Measurements from ENCODE around the gene TECTA. TPM values are rescaled to one million over a fixed set of nuclear protein-coding genes. Genes with fewer than 3 reads are reported as not detected.
"Not testable (repeated sequence)": the region's sequence is repeated elsewhere in the genome, so short reads cannot be mapped to it uniquely, and the experiment has no call there.

TECTA gene
- total RNA-seq, 1 experiment from 2014 or later: 0.15 TPM

- in situ Hi-C loops (cut with HindIII; ENCODE audit: low pct_unique_long_range_greater_than_20kb, low sequenced_read_pairs): no loop called here
- ATAC-seq (no peak), DNase-seq (ENCODE audit: low read depth, low spot score) (no peak)
- ChIA-PET CTCF (no interaction called here), POLR2A (no interaction called here)
- no peaks in the 10 kb centered on the region for H3K36me3 ChIP-seq (ENCODE audit: control insufficient read depth, insufficient read depth, low read length)
- TF ChIP-seq SIN3A (IDR thresholded peaks at IDR 0.05; ENCODE audit: borderline replicate concordance, insufficient read depth, low read depth, low read length) (no peak), POLR2AphosphoS5 (IDR thresholded peaks at IDR 0.05; ENCODE audit: low read depth, low read length) (no peak), CTCF (IDR thresholded peaks at IDR 0.05) (no peak), REST (IDR thresholded peaks at IDR 0.05; ENCODE audit: insufficient read depth in 1 of 2, low read depth in 2 of 2, low read length in 1 of 2) (no peak), TCF7L2 (IDR thresholded peaks at IDR 0.05; ENCODE audit: low read depth, low read length) (no peak)
- H3K27me3 ChIP-seq (ENCODE audit: control insufficient read depth, insufficient read depth, low read length): peaks cover 27% of the 10 kb centered on the region
- intact Hi-C loops (cut with micrococcal nuclease; ENCODE audit: unreplicated experiment): no loop called here
- H3K4me1 ChIP-seq (ENCODE audit: control insufficient read depth, insufficient read depth, low read length): no peaks in the 10 kb centered on the region
- no peak overlapping the region for H3K27ac ChIP-seq (ENCODE audit: low read length)
- BruUV-seq (replicated peaks): no TSS peak
- no peaks in the 10 kb centered on the region for H3K9me3 ChIP-seq (ENCODE audit: control insufficient read depth, insufficient read depth, low read depth, low read length)
- H3K4me3 ChIP-seq (ENCODE audit: low read depth in 2 of 2, low read length in 2 of 2): no peak overlapping the region
Measured at GRCh38 chr11:121161349-121161917, 60.4 kb downstream of the TECTA start.

GRCh38 chr11:121163658-121164308, 62.7 kb downstream of the TECTA start:
- ATAC-seq: no peak
- H3K27ac ChIP-seq (ENCODE audit: low read length): no peak overlapping the region
- ChIA-PET POLR2A (no interaction called here), CTCF (no interaction called here)
- no peaks in the 10 kb centered on the region for H3K4me1 ChIP-seq (ENCODE audit: control insufficient read depth, insufficient read depth, low read length)
- H3K36me3 ChIP-seq (ENCODE audit: control insufficient read depth, insufficient read depth, low read length): no peaks in the 10 kb centered on the region
- H3K27me3 ChIP-seq (ENCODE audit: control insufficient read depth, insufficient read depth, low read length): peaks cover 25% of the 10 kb centered on the region
- no TSS peak for BruUV-seq (replicated peaks)
- intact Hi-C loops (cut with micrococcal nuclease; ENCODE audit: unreplicated experiment) (no loop called here), in situ Hi-C loops (cut with HindIII; ENCODE audit: low pct_unique_long_range_greater_than_20kb, low sequenced_read_pairs) (no loop called here)
- TF ChIP-seq POLR2AphosphoS5 (IDR thresholded peaks at IDR 0.05; ENCODE audit: low read depth, low read length) (no peak), REST (IDR thresholded peaks at IDR 0.05; ENCODE audit: insufficient read depth in 1 of 2, low read depth in 2 of 2, low read length in 1 of 2) (no peak), CTCF (IDR thresholded peaks at IDR 0.05) (no peak), TCF7L2 (IDR thresholded peaks at IDR 0.05; ENCODE audit: low read depth, low read length) (no peak), SIN3A (IDR thresholded peaks at IDR 0.05; ENCODE audit: borderline replicate concordance, insufficient read depth, low read depth, low read length) (no peak)
- no peak for DNase-seq (ENCODE audit: low read depth, low spot score)
- H3K9me3 ChIP-seq (ENCODE audit: control insufficient read depth, insufficient read depth, low read depth, low read length): no peaks in the 10 kb centered on the region
- H3K4me3 ChIP-seq (ENCODE audit: low read depth in 2 of 2, low read length in 2 of 2): no peak overlapping the region

GRCh38 chr11:121177629-121178028, 76.6 kb downstream of the TECTA start:
- H3K27ac ChIP-seq (ENCODE audit: low read length); in situ Hi-C loops (cut with HindIII; ENCODE audit: low pct_unique_long_range_greater_than_20kb, low sequenced_read_pairs); CTCF ChIA-PET; ATAC-seq; H3K9me3 ChIP-seq (ENCODE audit: control insufficient read depth, insufficient read depth, low read depth, low read length); H3K4me3 ChIP-seq (ENCODE audit: low read depth in 2 of 2, low read length in 2 of 2); POLR2A ChIA-PET; intact Hi-C loops (cut with micrococcal nuclease; ENCODE audit: unreplicated experiment); H3K4me1 ChIP-seq (ENCODE audit: control insufficient read depth, insufficient read depth, low read length); DNase-seq (ENCODE audit: low read depth, low spot score); H3K36me3 ChIP-seq (ENCODE audit: control insufficient read depth, insufficient read depth, low read length); BruUV-seq (replicated peaks); H3K27me3 ChIP-seq (ENCODE audit: control insufficient read depth, insufficient read depth, low read length): not testable (repeated sequence)
